Panc1 (cell line): ENCODE measurements around the gene OR2M4. TPM values are rescaled to one million over a fixed set of nuclear protein-coding genes. Genes with fewer than 3 reads are reported as not detected.

Experiments
- ATAC-seq: fragments of 200-7000 bp; cut with Tn5 transposase; 2 replicates; pipeline ENCODE4 v1.9.1; 2020; ENCODE audit warnings: mild to moderate bottlenecking, moderate library complexity
- Bru-seq: library from RNA; stranded (reverse); fragments of 400-500 nt; gene quantifications from one replicate; lab custom pipeline; 2021; lab: Mats Ljungman, UMichigan
- BruChase-seq, 2 experiments: library from RNA; stranded (reverse); fragments of 400-500 nt; gene quantifications; one replicate each; lab custom pipeline; 2021; lab: Mats Ljungman, UMichigan
- BruUV-seq: library from RNA; stranded (reverse); fragments of 400-500 nt; replicated peaks from 2 replicates; lab custom pipeline; 2021; lab: Mats Ljungman, UMichigan
- CTCF ChIA-PET: fragments of 300-600 bp; sonication (Branson Sonifier 250); formaldehyde crosslinking; loops from one replicate; lab custom pipeline; 2022; ENCODE audit warnings: antibody characterized with exemption; lab: Charles Lee
- POLR2A ChIA-PET: fragments of 300-600 bp; sonication (Branson Sonifier 250); formaldehyde crosslinking; loops from one replicate; lab custom pipeline; 2022; ENCODE audit warnings: antibody characterized with exemption; lab: Charles Lee
- DNase-seq: peaks from one replicate; pipeline ENCODE4 v3.0.0-alpha.2; 2010; ENCODE audit warnings: low read depth, low spot score
- H3K27ac ChIP-seq: 2 replicates; pipeline ENCODE4 v1.5.1; 2011; ENCODE audit warnings: mild to moderate bottlenecking, low read length, inconsistent platforms
- H3K27me3 ChIP-seq: fragments of 200-500 bp; sonication (Bioruptor generic); 2 replicates; pipeline ENCODE4 v1.6.0; 2014; ENCODE audit warnings: low read length, inconsistent platforms; ENCODE audit not compliant: control insufficient read depth, insufficient read depth
- H3K36me3 ChIP-seq: fragments of 200-500 bp; sonication (Bioruptor generic); 2 replicates; pipeline ENCODE4 v1.5.1; 2014; ENCODE audit warnings: inconsistent platforms, mild to moderate bottlenecking, low read length, moderate library complexity; ENCODE audit not compliant: control insufficient read depth, insufficient read depth
- H3K4me1 ChIP-seq: 2 replicates; pipeline ENCODE4 v1.5.1; 2011; ENCODE audit warnings: inconsistent platforms, mild to moderate bottlenecking, low read length, moderate library complexity; ENCODE audit not compliant: control insufficient read depth, insufficient read depth
- H3K4me3 ChIP-seq, 2 experiments: 2 replicates each; pipeline ENCODE4 v1.5.1; 2011 to 2012; ENCODE audit warnings: low read depth in 2 of 2, low read length in 2 of 2, mild to moderate bottlenecking in 2 of 2, inconsistent platforms in 1 of 2, moderate library complexity in 1 of 2
- H3K9me3 ChIP-seq: fragments of 200-500 bp; sonication (Bioruptor generic); 2 replicates; pipeline ENCODE4 v1.5.1; 2014; ENCODE audit warnings: low read depth, mild to moderate bottlenecking, inconsistent platforms, low read length, moderate library complexity; ENCODE audit not compliant: control insufficient read depth, insufficient read depth
- POLR2AphosphoS5 ChIP-seq: IDR thresholded peaks from 2 replicates; pipeline ENCODE4 v1.6.1; 2012; ENCODE audit warnings: mild to moderate bottlenecking, low read depth, low read length, moderate library complexity
- SIN3A ChIP-seq: IDR thresholded peaks from 2 replicates; pipeline ENCODE4 v1.6.1; 2012; ENCODE audit warnings: low read depth, mild to moderate bottlenecking, low read length, moderate library complexity, borderline replicate concordance; ENCODE audit not compliant: insufficient read depth
- TCF7L2 ChIP-seq: IDR thresholded peaks from 2 replicates; pipeline ENCODE4 v1.6.1; 2011; ENCODE audit warnings: mild to moderate bottlenecking, low read depth, low read length, inconsistent platforms
- in situ Hi-C: cut with HindIII; loops from 2 replicates; pipeline ENCODE4 v1.10.0; 2016; ENCODE audit warnings: low sequenced_read_pairs, low pct_unique_long_range_greater_than_20kb
- intact Hi-C: fragments of 100-400 bp; cut with micrococcal nuclease; formaldehyde crosslinking; loops from one replicate; pipeline ENCODE4 v1.10.0; 2022; ENCODE audit not compliant: unreplicated experiment
- long read RNA-seq: library from polyadenylated mRNA; unstranded; transcript quantifications from one replicate; pipeline ENCODE4 v2.0.0, GENCODE V29; 2021; ENCODE audit not compliant: unreplicated experiment
- polyA plus RNA-seq: library from polyadenylated mRNA; unstranded; fragments of >200 nt; gene quantifications from one replicate; pipeline ENCODE4 v1.2.1, GENCODE V29; 2012; ENCODE audit warnings: missing spikeins; ENCODE audit not compliant: insufficient read length
- total RNA-seq: library from RNA; stranded (reverse); gene quantifications from one replicate; pipeline ENCODE4 v1.2.1, GENCODE V29; 2021; ENCODE audit not compliant: unreplicated experiment
- TF ChIP-seq, protein P1 (sequence below), 2 experiments: IDR thresholded peaks; 2 replicates each; pipeline ENCODE4 v1.6.1; 2011 to 2012; ENCODE audit warnings: low read depth in 2 of 2, control low read depth in 1 of 2, low read length in 1 of 2, mild to moderate bottlenecking in 1 of 2, moderate library complexity in 1 of 2; ENCODE audit not compliant: insufficient read depth in 1 of 2
- TF ChIP-seq, protein P2 (sequence below): fragments of 450-650 bp; IDR thresholded peaks from 2 replicates; pipeline ENCODE4 v1.5.1; 2017; ENCODE audit warnings: mild to moderate bottlenecking

The OR2M4 gene, protein sequence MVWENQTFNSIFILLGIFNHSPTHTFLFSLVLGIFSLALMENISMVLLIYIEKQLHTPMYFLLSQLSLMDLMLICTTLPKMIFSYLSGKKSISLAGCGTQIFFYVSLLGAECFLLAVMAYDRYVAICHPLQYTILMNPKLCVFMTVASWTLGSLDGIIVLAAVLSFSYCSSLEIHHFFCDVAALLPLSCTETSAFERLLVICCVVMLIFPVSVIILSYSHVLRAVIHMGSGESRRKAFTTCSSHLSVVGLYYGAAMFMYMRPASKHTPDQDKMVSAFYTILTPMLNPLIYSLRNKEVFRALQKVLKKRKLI
- total RNA-seq (not detected), Bru-seq, nascent RNA (not detected), BruChase-seq, experiment 1, labeled RNA remaining after a 2-hour chase (percentile 6 among the genes with signal in this experiment), BruChase-seq, experiment 2, labeled RNA remaining after a 6-hour chase (not detected)
- polyA plus RNA-seq = not detected
- long read RNA-seq = 0 reads

DNA sequence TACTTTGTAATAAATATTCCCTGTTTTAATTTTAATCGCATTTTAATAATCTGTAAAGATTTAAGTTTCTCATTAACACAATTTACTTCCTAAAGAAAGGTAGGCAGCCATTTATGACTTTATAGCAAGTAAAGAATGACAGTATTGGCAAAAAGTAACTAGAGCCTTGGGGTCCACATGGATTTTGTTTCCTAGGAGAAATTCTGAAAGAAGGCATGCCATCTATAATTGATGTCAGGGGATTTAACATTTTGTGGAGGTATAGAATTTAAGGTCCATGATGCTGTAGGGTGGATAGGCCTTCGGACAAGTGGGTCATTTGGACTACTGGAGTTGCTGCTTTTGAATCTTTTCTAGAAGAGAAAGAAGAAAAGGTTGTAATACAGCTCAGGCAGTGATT, at the start of gene OR2M4:
Gene OR2M4, plus strand, starts transcription at position 301 of the 400 bp plus-strand sequence. CDS start 7,512 bp downstream, outside the sequence.
- intact Hi-C loops = loop anchor here (10.0 kb wide), 1 partner anchor 546 kb away; no protein-coding TSS in a partner anchor

DNA sequence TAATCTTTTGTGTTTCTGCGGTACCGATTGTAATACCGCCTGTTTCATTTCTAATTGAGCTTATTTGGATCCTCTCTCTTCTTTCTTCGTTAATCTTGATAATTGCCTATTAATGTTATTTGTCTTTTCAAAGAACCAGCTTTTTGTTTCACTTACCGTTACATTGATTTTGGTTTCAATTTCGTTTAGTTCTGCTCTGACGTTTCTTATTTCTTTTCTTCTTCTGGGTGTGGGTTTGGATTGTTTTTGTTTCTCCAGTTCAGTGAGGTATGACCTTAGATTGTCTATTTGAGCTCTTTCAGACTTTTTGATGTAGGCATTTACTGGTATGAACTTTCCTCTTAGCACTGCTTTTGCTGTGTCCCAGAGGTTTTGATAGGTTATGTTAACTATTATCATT, 47.2 kb upstream of the OR2M4 start:
- H3K4me1 ChIP-seq = no peaks in the 10 kb centered on the region
- in situ Hi-C loops (no loop called here), intact Hi-C loops (no loop called here)
- no peaks in the 10 kb centered on the region for H3K9me3 ChIP-seq
- BruUV-seq = no TSS peak
- H3K4me3 ChIP-seq = no peak overlapping the region
- DNase-seq (no peak), ATAC-seq (no peak)
- no peak overlapping the region for H3K27ac ChIP-seq
- no peaks in the 10 kb centered on the region for H3K36me3 ChIP-seq
- ChIA-PET CTCF (no interaction called here), POLR2A (no interaction called here)
- TF ChIP-seq, protein P1, sequence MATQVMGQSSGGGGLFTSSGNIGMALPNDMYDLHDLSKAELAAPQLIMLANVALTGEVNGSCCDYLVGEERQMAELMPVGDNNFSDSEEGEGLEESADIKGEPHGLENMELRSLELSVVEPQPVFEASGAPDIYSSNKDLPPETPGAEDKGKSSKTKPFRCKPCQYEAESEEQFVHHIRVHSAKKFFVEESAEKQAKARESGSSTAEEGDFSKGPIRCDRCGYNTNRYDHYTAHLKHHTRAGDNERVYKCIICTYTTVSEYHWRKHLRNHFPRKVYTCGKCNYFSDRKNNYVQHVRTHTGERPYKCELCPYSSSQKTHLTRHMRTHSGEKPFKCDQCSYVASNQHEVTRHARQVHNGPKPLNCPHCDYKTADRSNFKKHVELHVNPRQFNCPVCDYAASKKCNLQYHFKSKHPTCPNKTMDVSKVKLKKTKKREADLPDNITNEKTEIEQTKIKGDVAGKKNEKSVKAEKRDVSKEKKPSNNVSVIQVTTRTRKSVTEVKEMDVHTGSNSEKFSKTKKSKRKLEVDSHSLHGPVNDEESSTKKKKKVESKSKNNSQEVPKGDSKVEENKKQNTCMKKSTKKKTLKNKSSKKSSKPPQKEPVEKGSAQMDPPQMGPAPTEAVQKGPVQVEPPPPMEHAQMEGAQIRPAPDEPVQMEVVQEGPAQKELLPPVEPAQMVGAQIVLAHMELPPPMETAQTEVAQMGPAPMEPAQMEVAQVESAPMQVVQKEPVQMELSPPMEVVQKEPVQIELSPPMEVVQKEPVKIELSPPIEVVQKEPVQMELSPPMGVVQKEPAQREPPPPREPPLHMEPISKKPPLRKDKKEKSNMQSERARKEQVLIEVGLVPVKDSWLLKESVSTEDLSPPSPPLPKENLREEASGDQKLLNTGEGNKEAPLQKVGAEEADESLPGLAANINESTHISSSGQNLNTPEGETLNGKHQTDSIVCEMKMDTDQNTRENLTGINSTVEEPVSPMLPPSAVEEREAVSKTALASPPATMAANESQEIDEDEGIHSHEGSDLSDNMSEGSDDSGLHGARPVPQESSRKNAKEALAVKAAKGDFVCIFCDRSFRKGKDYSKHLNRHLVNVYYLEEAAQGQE (IDR thresholded peaks at IDR 0.05; ENCODE audit: insufficient read depth in 1 of 2, low read depth in 2 of 2, low read length in 1 of 2) = no peak
- TF ChIP-seq SIN3A (no peak), POLR2AphosphoS5 (no peak), TCF7L2 (no peak)
- TF ChIP-seq, protein P2, sequence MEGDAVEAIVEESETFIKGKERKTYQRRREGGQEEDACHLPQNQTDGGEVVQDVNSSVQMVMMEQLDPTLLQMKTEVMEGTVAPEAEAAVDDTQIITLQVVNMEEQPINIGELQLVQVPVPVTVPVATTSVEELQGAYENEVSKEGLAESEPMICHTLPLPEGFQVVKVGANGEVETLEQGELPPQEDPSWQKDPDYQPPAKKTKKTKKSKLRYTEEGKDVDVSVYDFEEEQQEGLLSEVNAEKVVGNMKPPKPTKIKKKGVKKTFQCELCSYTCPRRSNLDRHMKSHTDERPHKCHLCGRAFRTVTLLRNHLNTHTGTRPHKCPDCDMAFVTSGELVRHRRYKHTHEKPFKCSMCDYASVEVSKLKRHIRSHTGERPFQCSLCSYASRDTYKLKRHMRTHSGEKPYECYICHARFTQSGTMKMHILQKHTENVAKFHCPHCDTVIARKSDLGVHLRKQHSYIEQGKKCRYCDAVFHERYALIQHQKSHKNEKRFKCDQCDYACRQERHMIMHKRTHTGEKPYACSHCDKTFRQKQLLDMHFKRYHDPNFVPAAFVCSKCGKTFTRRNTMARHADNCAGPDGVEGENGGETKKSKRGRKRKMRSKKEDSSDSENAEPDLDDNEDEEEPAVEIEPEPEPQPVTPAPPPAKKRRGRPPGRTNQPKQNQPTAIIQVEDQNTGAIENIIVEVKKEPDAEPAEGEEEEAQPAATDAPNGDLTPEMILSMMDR = no peak
- H3K27me3 ChIP-seq = no peaks in the 10 kb centered on the region

More for the DNA sequence above, at the start of gene OR2M4:
- POLR2A ChIA-PET = no interaction called here
- TF ChIP-seq TCF7L2 = no peak
- no peak for TF ChIP-seq POLR2AphosphoS5
- TF ChIP-seq, protein P2 = no peak
- TF ChIP-seq SIN3A = no peak
- TF ChIP-seq, protein P1 (IDR thresholded peaks at IDR 0.05; ENCODE audit: insufficient read depth in 1 of 2, low read depth in 2 of 2, low read length in 1 of 2) = no peak
- no peak within 1 kb of the TSS for H3K27ac ChIP-seq
- H3K27me3 ChIP-seq = no peaks in the 10 kb centered on the region
- BruUV-seq = no TSS peak
- DNase-seq = no peak
- no peak within 1 kb of the TSS for H3K4me3 ChIP-seq
- no peaks in the 10 kb centered on the region for H3K9me3 ChIP-seq
- in situ Hi-C loops = no loop called here
- CTCF ChIA-PET = no interaction called here
- H3K4me1 ChIP-seq = no peaks in the 10 kb centered on the region
- no peaks in the 10 kb centered on the region for H3K36me3 ChIP-seq
- ATAC-seq = no peak
